Mesodermal cell (in vitro differentiated cells): Measurements from ENCODE around the gene TBC1D2.
"Not testable (repeated sequence)": the region's sequence is repeated elsewhere in the genome, so short reads cannot be mapped to it uniquely, and the experiment has no call there.

Source experiments
- H3K27ac ChIP-seq: 2 replicates; pipeline ENCODE4 v1.7.0; 2013; ENCODE audit warnings: mild to moderate bottlenecking, low read depth, low read length, moderate library complexity; ENCODE audit not compliant: severe bottlenecking
- H3K36me3 ChIP-seq: 2 replicates; pipeline ENCODE4 v1.7.1; 2013; ENCODE audit warnings: mild to moderate bottlenecking, low read length, moderate library complexity; ENCODE audit not compliant: control insufficient read depth, insufficient read depth
- H3K4me1 ChIP-seq: one replicate; pipeline ENCODE4 v1.7.1; 2013; ENCODE audit warnings: mild to moderate bottlenecking, low read length; ENCODE audit not compliant: insufficient read depth, control insufficient read depth, poor library complexity, severe bottlenecking
- H3K4me3 ChIP-seq: 2 replicates; pipeline ENCODE4 v1.7.0; 2013; ENCODE audit warnings: low read length, control low read depth, mild to moderate bottlenecking; ENCODE audit not compliant: insufficient read depth, poor library complexity, severe bottlenecking; ENCODE audit errors: extremely low read depth
- H3K9me3 ChIP-seq: 2 replicates; pipeline ENCODE4 v1.7.1; 2013; ENCODE audit warnings: mild to moderate bottlenecking, low read length, moderate library complexity; ENCODE audit not compliant: control insufficient read depth
- WGBS, 2 experiments: methylation state at CpG; one replicate each; pipeline ENCODE4 v1.1.5; 2013; ENCODE audit warnings: missing lambda C conversion rate in 2 of 2; ENCODE audit not compliant: insufficient coverage in 2 of 2; 5-methylcytosine and 5-hydroxymethylcytosine counted together

Gene TBC1D2

GRCh38 chr9:98182069-98182820 lies 73.2 kb downstream of the TBC1D2 start:
- 75 to 79% methylated on average over 5 to 6 of the region's 9 CpGs for WGBS, 2 experiments
- Histone ChIP-seq H3K4me3 (no peak overlapping the region), H3K36me3 (peaks cover 3% of the 10 kb centered on the region), H3K4me1 (peaks cover 13% of the 10 kb centered on the region), H3K9me3 (no peaks in the 10 kb centered on the region), H3K27ac (peak overlapping the region; percentile 70)

- peaks cover 13% of the 10 kb centered on the region for H3K4me1 ChIP-seq
- peak overlapping the region; percentile 70 for H3K27ac ChIP-seq
- H3K36me3 ChIP-seq: peaks cover 3% of the 10 kb centered on the region
- H3K4me3 ChIP-seq: no peak overlapping the region
- WGBS, 2 experiments: 89 to 94% methylated on average over 5 of the region's 5 CpGs
- no peaks in the 10 kb centered on the region for H3K9me3 ChIP-seq
Observed at GRCh38 chr9:98181746-98182068, 73.7 kb downstream of the TBC1D2 start.

- peaks cover 13% of the 10 kb centered on the region for H3K4me1 ChIP-seq
- 100% methylated on average over 2 of the region's 6 CpGs; no CpG with 5 or more reads in 1 of the 2 experiments for WGBS, 2 experiments
- H3K27ac ChIP-seq: no peak overlapping the region
- no peaks in the 10 kb centered on the region for H3K9me3 ChIP-seq
- H3K4me3 ChIP-seq: no peak overlapping the region
- H3K36me3 ChIP-seq: peaks cover 3% of the 10 kb centered on the region
Observed at GRCh38 chr9:98180996-98181395, 74.5 kb downstream of the TBC1D2 start.

DNA sequence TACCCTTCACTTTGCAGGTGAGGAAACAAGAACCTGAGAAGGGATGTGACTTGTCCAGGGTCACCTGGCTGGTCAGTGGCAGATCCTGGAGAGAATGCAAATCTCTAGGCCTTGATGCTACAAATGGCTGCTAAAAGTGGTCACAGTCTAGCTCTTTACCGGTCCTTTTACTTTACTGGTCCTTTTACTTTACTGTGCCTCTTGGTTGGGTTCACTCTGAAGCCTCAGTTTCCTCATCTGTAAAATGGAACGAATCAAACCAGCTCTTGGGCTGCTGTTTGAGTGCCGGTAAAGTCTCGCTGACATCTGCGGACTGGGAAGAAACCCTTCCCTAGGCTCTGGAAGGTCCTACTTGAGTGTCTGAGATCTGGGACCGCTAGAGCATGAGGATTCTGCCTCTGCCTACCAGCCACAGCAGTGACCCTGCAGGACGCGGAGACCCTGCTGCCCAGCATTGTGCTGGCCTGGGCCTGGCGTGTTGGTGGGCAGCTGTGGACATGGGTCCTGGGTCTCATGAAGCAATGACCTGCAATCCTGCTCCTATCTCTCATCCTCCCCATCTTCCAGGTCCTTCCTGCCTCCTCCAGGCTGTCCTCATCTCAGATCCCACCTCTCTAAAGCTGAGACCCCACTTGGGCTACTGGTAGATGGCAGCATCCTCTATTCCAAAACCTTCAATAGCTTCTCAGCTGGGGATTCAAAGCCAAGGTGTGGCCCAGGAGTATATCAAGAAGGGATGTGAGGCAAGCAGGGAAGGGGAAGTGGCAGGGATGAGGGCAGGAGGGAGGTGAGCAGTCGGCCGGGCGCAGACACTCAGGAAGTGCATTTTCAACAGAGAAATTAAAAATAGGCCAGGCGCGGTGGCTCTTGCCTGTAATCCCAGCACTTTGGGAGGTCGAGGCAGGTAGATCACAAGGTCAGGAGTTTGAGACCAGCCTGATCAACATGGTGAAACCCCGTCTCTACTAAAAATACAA lies 76.3 kb downstream of the TBC1D2 start:
- H3K36me3 ChIP-seq: peaks cover 3% of the 10 kb centered on the region
- peaks cover 22% of the 10 kb centered on the region for H3K4me1 ChIP-seq
- 90 to 94% methylated on average over 13 to 15 of the region's 16 CpGs for WGBS, 2 experiments
- H3K9me3 ChIP-seq: no peaks in the 10 kb centered on the region
- no peak overlapping the region for H3K4me3 ChIP-seq
- no peak overlapping the region for H3K27ac ChIP-seq

DNA sequence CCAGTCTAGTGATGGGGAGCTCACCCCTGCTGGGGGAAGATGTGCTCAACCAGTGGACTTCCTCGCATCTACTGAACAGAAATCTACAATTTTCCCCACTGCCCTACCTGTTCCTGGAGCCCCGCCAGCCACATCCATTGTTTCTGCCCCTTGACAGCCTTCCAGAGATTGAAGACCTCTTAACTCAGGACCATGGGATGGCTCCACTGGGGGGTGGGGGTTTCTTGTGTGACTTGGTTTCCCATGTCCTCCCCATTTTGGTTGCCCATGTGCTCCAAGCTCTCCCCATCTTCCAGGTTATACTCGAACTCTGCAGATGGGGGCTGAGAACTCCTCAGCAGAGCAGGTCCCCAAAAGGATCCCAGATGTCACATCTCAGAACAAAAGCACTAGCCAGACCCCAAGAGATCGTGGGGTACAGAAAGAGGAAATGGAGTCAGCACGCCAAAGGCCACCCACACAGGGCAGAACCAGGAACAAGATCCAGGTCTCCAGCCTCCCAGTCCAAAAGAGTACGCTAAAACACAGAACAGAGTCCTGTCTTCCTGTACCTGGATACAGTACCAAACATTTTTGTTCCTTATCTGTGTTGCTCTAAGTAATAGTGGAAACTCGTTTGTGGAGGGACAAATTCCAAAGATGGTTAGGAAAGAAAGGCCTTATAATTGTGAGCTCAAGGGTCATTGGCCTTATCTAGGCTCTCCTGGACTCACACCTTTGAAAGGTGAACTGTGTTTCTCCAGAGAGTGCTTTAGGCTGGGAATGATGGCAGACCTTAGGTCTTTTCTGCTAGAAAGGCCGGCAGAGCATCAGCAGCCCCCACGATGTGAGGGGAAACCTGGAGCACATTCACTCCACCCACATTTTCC lies 78.8 kb downstream of the TBC1D2 start:
- 92 to 93% methylated on average over 3 to 4 of the region's 9 CpGs for WGBS, 2 experiments
- H3K9me3 ChIP-seq: no peaks in the 10 kb centered on the region
- H3K4me3 ChIP-seq: no peak overlapping the region
- H3K27ac ChIP-seq: no peak overlapping the region
- H3K36me3 ChIP-seq: no peaks in the 10 kb centered on the region
- H3K4me1 ChIP-seq: peaks cover 32% of the 10 kb centered on the region

GRCh38 chr9:98175762-98176161 lies 79.7 kb downstream of the TBC1D2 start:
- Histone ChIP-seq H3K9me3 (no peaks in the 10 kb centered on the region), H3K4me3 (no peak overlapping the region), H3K4me1 (peaks cover 38% of the 10 kb centered on the region), H3K27ac (no peak overlapping the region), H3K36me3 (no peaks in the 10 kb centered on the region)
- WGBS, 2 experiments: 90 to 95% methylated on average over 3 of the region's 3 CpGs

- H3K4me1 ChIP-seq: peaks cover 40% of the 10 kb centered on the region
- H3K27ac ChIP-seq: peak overlapping the region; percentile 64
- H3K9me3 ChIP-seq: no peaks in the 10 kb centered on the region
- no peak overlapping the region for H3K4me3 ChIP-seq
- no peaks in the 10 kb centered on the region for H3K36me3 ChIP-seq
- WGBS, 2 experiments: 38 to 60% methylated on average over 4 of the region's 6 CpGs
Observed at GRCh38 chr9:98175028-98175569, 80.3 kb downstream of the TBC1D2 start.

DNA sequence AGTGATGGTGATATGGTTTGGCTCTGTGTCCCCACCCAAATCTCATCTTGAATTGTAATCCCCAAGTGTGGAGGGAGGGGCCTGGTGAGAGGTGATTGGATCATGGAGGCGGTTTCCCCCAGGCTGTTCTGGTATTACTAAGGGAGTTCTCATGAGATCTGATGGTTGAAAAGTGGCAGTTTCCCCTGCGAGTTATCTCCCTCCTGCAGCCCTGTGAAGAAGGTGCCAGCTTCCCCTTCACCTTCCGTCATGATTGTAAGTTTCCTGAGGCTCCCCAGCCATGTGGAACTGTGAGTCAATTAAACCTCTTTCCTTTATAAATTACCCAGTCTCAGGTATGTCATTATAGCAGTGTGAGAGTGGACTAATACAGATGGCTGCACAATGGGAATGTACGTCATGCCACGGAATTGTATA lies 80.9 kb downstream of the TBC1D2 start:
- H3K4me3 ChIP-seq, H3K27ac ChIP-seq, H3K9me3 ChIP-seq, H3K36me3 ChIP-seq: not testable (repeated sequence)
- peaks cover 46% of the 10 kb centered on the region for H3K4me1 ChIP-seq
- WGBS, 2 experiments: 50 to 93% methylated on average over 1 to 3 of the region's 5 CpGs

DNA sequence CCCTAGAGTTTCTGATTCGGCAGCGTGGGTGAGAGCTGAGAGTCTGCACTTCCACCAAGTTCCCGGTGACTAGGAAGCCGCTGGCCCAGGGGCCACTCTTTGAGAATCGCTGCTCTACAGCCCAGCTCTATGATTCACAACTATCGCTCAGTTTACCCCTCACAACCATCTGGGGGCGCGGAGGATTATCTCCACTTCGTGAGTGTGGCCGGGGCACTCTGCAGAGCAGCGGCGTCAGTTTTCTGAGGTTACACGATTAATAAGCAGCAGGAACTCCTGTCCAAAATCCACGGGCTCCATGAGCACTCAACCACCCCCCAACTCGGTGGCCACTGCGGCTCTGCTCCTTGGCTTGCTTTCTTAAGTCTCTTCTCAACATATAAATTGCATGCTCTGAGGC lies 82.3 kb downstream of the TBC1D2 start:
- Histone ChIP-seq H3K4me1 (peaks cover 56% of the 10 kb centered on the region), H3K9me3 (no peaks in the 10 kb centered on the region), H3K27ac (peak overlapping the region; percentile 5), H3K4me3 (no peak overlapping the region), H3K36me3 (no peaks in the 10 kb centered on the region)
- WGBS, 2 experiments: 87 to 88% methylated on average over 15 to 16 of the region's 16 CpGs

DNA sequence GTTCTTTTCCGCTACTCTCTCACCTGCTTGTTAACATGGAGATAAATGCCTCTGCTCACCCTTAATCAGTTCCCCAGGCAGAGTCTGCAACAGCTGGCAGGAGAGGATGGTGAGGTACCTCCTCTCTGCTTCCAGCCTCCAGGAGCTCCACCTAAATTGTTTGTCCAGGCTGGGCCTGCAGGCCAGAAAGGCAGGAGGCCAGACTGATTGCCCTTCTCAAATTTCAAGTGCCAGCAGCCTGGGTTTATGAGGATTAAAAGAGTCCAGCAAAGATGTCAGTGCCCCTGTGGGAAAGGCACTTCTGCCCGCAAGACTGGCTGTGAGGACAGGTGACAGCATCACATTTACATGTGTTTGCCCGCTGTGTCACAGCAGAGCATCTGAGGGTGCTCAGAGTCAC lies 82.8 kb downstream of the TBC1D2 start:
- Histone ChIP-seq H3K9me3 (no peaks in the 10 kb centered on the region), H3K36me3 (no peaks in the 10 kb centered on the region), H3K4me3 (no peak overlapping the region), H3K27ac (peak overlapping the region; percentile 5), H3K4me1 (peaks cover 59% of the 10 kb centered on the region)
- 74 to 86% methylated on average over 2 to 3 of the region's 3 CpGs for WGBS, 2 experiments
